Umbilical cord (tissue), 1 donor: ENCODE results near the gene ANAPC15. TPM values are rescaled to one million over a fixed set of nuclear protein-coding genes. Genes with fewer than 3 reads are reported as not detected.

Experiments
- total RNA-seq: library from RNA; depleted of rRNA; stranded (reverse); fragments of >200 nt; gene quantifications from one replicate; pipeline ENCODE4 v1.2.3, GENCODE V29; 2014; ENCODE audit warnings: low replicate concordance; ENCODE audit not compliant: insufficient read depth

The ANAPC15 gene
- total RNA-seq, 1 donor from 2014 or later = 2.2 TPM

Other genes with a start within 250 kb of the ANAPC15 start
- not detected for gene DEFB131B, start 234.2 kb downstream of the ANAPC15 start, total RNA-seq
- 35.6 TPM for gene XNDC1N, start 184.1 kb downstream of the ANAPC15 start, total RNA-seq
- 30.1 TPM for gene RNF121, start 183.6 kb downstream of the ANAPC15 start, total RNA-seq
- gene IL18BP, start 113.8 kb downstream of the ANAPC15 start, total RNA-seq = 6.0 TPM
- gene NUMA1, start 32.2 kb downstream of the ANAPC15 start, total RNA-seq = 145 TPM
- gene LRRC51, start 31.8 kb downstream of the ANAPC15 start, total RNA-seq = 1.4 TPM
- gene LAMTOR1, start 9.4 kb downstream of the ANAPC15 start, total RNA-seq = 57.1 TPM
- not detected for gene TOMT, start 6.8 kb downstream of the ANAPC15 start, total RNA-seq
- gene FOLR3, start 23.0 kb upstream of the ANAPC15 start, total RNA-seq = not detected
- gene FOLR1, start 79.4 kb upstream of the ANAPC15 start, total RNA-seq = 5.1 TPM
- gene FOLR2, start 104.1 kb upstream of the ANAPC15 start, total RNA-seq = 29.9 TPM
- 34.4 TPM for gene INPPL1, start 112.1 kb upstream of the ANAPC15 start, total RNA-seq
- 1.2 TPM for gene PHOX2A, start 131.5 kb upstream of the ANAPC15 start, total RNA-seq